ENCODE data around the gene FXN.

GRCh38 chr9:69062195-69062594, 26.6 kb downstream of the FXN start:
- no peak for TF ChIP-seq POLR2A (IDR thresholded peaks at IDR 0.05)
- TF ChIP-seq CTCF (IDR thresholded peaks at IDR 0.05): no peak
- no peak for TF ChIP-seq EP300 (IDR thresholded peaks at IDR 0.05)
